ENCODE data around the gene OR4C45. TPM values are rescaled to one million over a fixed set of nuclear protein-coding genes. Genes with fewer than 3 reads are reported as not detected.

The OR4C45 gene
- polyA plus RNA-seq, 1 of the 3 experiments (the other 2 are of a cell fraction): not detected

DNA sequence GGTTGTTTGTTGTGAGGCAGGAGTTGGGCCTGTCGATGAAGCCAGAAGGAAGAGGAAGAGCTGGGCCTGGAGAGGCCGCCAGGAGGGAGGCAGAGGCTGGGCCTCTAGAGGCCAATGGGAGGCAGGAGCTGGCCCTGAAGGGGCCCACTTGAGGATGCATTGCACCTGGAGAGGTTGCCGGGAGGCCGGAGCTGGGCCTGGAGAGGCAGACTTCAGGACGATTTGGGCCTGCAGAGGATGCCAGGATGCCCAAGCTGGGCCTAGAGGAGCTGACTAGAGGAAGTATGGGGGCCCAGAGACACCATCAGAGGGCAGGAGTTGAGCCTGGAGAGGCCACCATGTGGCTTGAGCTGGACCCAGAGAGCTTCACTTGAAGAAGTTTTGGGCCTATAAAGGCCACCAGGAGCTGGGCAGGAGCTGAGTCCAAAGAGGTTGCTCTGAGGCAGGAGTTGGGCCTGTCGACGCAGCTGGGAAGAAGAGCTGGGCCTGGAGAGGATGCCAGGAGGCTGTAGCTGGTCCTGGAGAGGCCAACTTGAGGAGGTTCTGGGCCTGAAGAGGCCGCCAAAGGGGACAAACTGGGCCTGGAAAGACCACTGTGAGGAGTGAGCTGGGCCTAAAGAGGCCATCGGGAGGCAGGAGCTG lies 39.0 kb downstream of the OR4C45 start:
- Histone ChIP-seq H3K4me1 (ENCODE audit: control insufficient read depth in 1 of 2, insufficient read depth in 2 of 2, low read depth in 1 of 2, low read length in 1 of 2) (no peaks in the 10 kb centered on the region), H3K79me2 (ENCODE audit: insufficient read depth) (no peaks in the 10 kb centered on the region), H3K4me2 (no peak overlapping the region), H3K36me3 (replicated peaks in 1 of 2; ENCODE audit: control insufficient read depth in 1 of 2, insufficient read depth in 2 of 2, low read length in 1 of 2) (no peaks in the 10 kb centered on the region), H2AFZ (ENCODE audit: low read depth) (no peak overlapping the region), H3K9ac (no peak overlapping the region), H3K4me3 (ENCODE audit: low read depth in 2 of 2, low read length in 1 of 2) (no peak overlapping the region), H3F3A (replicated peaks; ENCODE audit: insufficient read depth) (no peaks in the 10 kb centered on the region), H3K27ac (ENCODE audit: low read depth in 2 of 2, low read length in 1 of 2) (no peak overlapping the region), H3K27me3 (ENCODE audit: insufficient read depth) (no peaks in the 10 kb centered on the region), H4K20me1 (ENCODE audit: insufficient read depth) (no peaks in the 10 kb centered on the region), H3K9me2 (no peaks in the 10 kb centered on the region), H3K9me3 (no peaks in the 10 kb centered on the region)
- POLR2A ChIA-PET: no interaction called here
- CTCF ChIA-PET: no interaction called here
- 15% methylated on average over 4 of the region's 9 CpGs for WGBS (ENCODE audit: low lambda C conversion rate)
- DNase-seq: no peak
- no peak for TF ChIP-seq YY1 (IDR thresholded peaks at IDR 0.05; ENCODE audit: low read depth)
- no peak for TF ChIP-seq FOXM1 (IDR thresholded peaks at IDR 0.05; ENCODE audit: low read depth)
- TF ChIP-seq, protein P1, sequence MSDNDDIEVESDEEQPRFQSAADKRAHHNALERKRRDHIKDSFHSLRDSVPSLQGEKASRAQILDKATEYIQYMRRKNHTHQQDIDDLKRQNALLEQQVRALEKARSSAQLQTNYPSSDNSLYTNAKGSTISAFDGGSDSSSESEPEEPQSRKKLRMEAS (IDR thresholded peaks at IDR 0.05; ENCODE audit: low read depth): no peak
- no peak for TF ChIP-seq FOXJ3 (CRISPR knock-in tag; IDR thresholded peaks at IDR 0.05)
- TF ChIP-seq, protein P2, sequence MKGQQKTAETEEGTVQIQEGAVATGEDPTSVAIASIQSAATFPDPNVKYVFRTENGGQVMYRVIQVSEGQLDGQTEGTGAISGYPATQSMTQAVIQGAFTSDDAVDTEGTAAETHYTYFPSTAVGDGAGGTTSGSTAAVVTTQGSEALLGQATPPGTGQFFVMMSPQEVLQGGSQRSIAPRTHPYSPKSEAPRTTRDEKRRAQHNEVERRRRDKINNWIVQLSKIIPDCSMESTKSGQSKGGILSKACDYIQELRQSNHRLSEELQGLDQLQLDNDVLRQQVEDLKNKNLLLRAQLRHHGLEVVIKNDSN (IDR thresholded peaks at IDR 0.05; ENCODE audit: borderline replicate concordance, low read depth): no peak
- no peak for TF ChIP-seq FOSL2 (IDR thresholded peaks at IDR 0.05; ENCODE audit: borderline replicate concordance, low read depth)
- TF ChIP-seq, protein P3, sequence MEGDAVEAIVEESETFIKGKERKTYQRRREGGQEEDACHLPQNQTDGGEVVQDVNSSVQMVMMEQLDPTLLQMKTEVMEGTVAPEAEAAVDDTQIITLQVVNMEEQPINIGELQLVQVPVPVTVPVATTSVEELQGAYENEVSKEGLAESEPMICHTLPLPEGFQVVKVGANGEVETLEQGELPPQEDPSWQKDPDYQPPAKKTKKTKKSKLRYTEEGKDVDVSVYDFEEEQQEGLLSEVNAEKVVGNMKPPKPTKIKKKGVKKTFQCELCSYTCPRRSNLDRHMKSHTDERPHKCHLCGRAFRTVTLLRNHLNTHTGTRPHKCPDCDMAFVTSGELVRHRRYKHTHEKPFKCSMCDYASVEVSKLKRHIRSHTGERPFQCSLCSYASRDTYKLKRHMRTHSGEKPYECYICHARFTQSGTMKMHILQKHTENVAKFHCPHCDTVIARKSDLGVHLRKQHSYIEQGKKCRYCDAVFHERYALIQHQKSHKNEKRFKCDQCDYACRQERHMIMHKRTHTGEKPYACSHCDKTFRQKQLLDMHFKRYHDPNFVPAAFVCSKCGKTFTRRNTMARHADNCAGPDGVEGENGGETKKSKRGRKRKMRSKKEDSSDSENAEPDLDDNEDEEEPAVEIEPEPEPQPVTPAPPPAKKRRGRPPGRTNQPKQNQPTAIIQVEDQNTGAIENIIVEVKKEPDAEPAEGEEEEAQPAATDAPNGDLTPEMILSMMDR (IDR thresholded peaks at IDR 0.05): no peak
- TF ChIP-seq TAF1 (IDR thresholded peaks at IDR 0.05; ENCODE audit: borderline replicate concordance, low read depth, low read length): no peak
- TF ChIP-seq RCOR1 (IDR thresholded peaks at IDR 0.05; ENCODE audit: low read length): no peak
- TF ChIP-seq RXRA (IDR thresholded peaks at IDR 0.05; ENCODE audit: borderline replicate concordance, low read depth): no peak

DNA sequence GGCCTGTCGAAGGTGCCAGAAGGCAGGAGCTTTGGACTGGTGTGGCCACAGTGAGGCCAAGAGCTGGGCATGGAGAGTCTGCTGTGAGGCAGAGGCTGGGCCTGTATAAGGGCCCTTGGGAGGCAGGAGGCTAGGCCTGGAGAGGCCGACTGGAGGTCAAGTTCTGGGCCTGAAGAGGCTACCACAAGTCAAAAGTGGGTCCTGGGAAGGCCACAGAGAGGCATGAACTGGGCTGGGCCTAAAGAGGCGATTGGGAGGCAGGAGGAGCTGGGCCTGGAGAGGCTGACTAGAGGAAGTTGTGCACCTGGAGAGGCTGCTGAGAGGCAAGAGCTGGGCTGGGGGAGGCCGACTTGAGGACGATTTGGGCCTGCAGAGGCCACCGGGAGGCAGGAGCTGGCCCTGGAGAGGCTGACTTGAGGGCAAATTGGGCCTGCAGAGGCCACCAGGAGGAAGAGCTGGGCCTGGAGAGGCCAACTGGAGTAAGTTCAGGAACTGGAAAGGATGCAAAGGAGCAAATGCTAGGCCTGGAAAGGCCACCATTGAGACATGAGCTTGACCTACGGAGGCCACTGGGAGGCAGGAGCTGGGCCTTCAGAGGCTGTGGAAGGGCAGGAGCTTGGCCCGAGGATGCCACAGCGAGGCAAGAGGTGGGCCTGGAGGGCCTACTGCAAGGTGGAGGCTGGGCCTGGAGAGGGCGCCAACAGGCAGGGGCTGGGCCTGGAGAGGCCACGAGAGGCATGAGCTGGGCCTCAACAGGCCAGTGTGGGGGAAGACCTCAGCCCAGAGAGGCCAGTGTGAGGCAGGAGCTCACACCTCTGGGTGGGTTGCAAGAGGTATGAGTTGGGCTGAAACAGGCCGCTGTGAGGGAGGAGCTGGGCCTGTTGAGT lies 39.8 kb downstream of the OR4C45 start:
- Histone ChIP-seq H3K4me2 (no peak overlapping the region), H4K20me1 (ENCODE audit: insufficient read depth) (no peaks in the 10 kb centered on the region), H3K4me1 (ENCODE audit: control insufficient read depth in 1 of 2, insufficient read depth in 2 of 2, low read depth in 1 of 2, low read length in 1 of 2) (no peaks in the 10 kb centered on the region), H3K9ac (no peak overlapping the region), H3K4me3 (ENCODE audit: low read depth in 2 of 2, low read length in 1 of 2) (no peak overlapping the region), H3F3A (replicated peaks; ENCODE audit: insufficient read depth) (no peaks in the 10 kb centered on the region), H3K27ac (ENCODE audit: low read depth in 2 of 2, low read length in 1 of 2) (no peak overlapping the region), H3K9me2 (no peaks in the 10 kb centered on the region), H2AFZ (ENCODE audit: low read depth) (no peak overlapping the region), H3K36me3 (replicated peaks in 1 of 2; ENCODE audit: control insufficient read depth in 1 of 2, insufficient read depth in 2 of 2, low read length in 1 of 2) (no peaks in the 10 kb centered on the region), H3K9me3 (no peaks in the 10 kb centered on the region), H3K79me2 (ENCODE audit: insufficient read depth) (no peaks in the 10 kb centered on the region), H3K27me3 (ENCODE audit: insufficient read depth) (no peaks in the 10 kb centered on the region)
- POLR2A ChIA-PET: no interaction called here
- 18% methylated on average over 7 of the region's 12 CpGs for WGBS (ENCODE audit: low lambda C conversion rate)
- DNase-seq: no peak
- CTCF ChIA-PET: no interaction called here
- TF ChIP-seq RCOR1 (IDR thresholded peaks at IDR 0.05; ENCODE audit: low read length): no peak
- TF ChIP-seq EZH2phosphoT487 (IDR thresholded peaks at IDR 0.05; ENCODE audit: borderline replicate concordance, low read depth): no peak
- TF ChIP-seq, protein P3 (IDR thresholded peaks at IDR 0.05): no peak
- TF ChIP-seq, protein P4, sequence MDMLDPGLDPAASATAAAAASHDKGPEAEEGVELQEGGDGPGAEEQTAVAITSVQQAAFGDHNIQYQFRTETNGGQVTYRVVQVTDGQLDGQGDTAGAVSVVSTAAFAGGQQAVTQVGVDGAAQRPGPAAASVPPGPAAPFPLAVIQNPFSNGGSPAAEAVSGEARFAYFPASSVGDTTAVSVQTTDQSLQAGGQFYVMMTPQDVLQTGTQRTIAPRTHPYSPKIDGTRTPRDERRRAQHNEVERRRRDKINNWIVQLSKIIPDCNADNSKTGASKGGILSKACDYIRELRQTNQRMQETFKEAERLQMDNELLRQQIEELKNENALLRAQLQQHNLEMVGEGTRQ (IDR thresholded peaks at IDR 0.05; ENCODE audit: borderline replicate concordance, low read depth, low read length): no peak
- TF ChIP-seq ELF1 (IDR thresholded peaks at IDR 0.05): no peak
- TF ChIP-seq, protein P5, sequence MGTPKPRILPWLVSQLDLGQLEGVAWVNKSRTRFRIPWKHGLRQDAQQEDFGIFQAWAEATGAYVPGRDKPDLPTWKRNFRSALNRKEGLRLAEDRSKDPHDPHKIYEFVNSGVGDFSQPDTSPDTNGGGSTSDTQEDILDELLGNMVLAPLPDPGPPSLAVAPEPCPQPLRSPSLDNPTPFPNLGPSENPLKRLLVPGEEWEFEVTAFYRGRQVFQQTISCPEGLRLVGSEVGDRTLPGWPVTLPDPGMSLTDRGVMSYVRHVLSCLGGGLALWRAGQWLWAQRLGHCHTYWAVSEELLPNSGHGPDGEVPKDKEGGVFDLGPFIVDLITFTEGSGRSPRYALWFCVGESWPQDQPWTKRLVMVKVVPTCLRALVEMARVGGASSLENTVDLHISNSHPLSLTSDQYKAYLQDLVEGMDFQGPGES (IDR thresholded peaks at IDR 0.05; ENCODE audit: low read depth, low read length): no peak
- TF ChIP-seq, protein P6, sequence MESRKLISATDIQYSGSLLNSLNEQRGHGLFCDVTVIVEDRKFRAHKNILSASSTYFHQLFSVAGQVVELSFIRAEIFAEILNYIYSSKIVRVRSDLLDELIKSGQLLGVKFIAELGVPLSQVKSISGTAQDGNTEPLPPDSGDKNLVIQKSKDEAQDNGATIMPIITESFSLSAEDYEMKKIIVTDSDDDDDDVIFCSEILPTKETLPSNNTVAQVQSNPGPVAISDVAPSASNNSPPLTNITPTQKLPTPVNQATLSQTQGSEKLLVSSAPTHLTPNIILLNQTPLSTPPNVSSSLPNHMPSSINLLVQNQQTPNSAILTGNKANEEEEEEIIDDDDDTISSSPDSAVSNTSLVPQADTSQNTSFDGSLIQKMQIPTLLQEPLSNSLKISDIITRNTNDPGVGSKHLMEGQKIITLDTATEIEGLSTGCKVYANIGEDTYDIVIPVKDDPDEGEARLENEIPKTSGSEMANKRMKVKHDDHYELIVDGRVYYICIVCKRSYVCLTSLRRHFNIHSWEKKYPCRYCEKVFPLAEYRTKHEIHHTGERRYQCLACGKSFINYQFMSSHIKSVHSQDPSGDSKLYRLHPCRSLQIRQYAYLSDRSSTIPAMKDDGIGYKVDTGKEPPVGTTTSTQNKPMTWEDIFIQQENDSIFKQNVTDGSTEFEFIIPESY (IDR thresholded peaks at IDR 0.05; ENCODE audit: borderline replicate concordance, low read depth): no peak

All from SK-N-SH (cell line).